ENCODE data around the gene CAMK1D. TPM values are rescaled to one million over a fixed set of nuclear protein-coding genes. Genes with fewer than 3 reads are reported as not detected.

Gene CAMK1D
- total and polyA plus RNA-seq, 10 of the 15 experiments (the other 5 are each of a cell fraction or from before 2014, with no cell fraction given) = 2.1 to 35.5 (median 14.7) TPM

GRCh38 chr10:12602521-12602920 is 253.2 kb downstream of the CAMK1D start:
- H3K27me3 ChIP-seq (replicated peaks in 1 of 2; ENCODE audit: control insufficient read depth in 2 of 2, insufficient read depth in 2 of 2, low read length in 1 of 2) = no peaks in the 10 kb centered on the region
- H3K79me2 ChIP-seq (ENCODE audit: control insufficient read depth, insufficient read depth, low read length) = peaks cover 4% of the 10 kb centered on the region
- in situ Hi-C loops (cut with MboI) (no loop called here), intact Hi-C loops (cut with micrococcal nuclease; ENCODE audit: unreplicated experiment) (no loop called here)
- 90% methylated on average over 7 of the region's 7 CpGs for WGBS (ENCODE audit: insufficient coverage, insufficient replicate concordance, low lambda C conversion rate, missing lambda C conversion rate)
- H4K20me1 ChIP-seq (ENCODE audit: control insufficient read depth, insufficient read depth) = no peaks in the 10 kb centered on the region
- TF ChIP-seq PBX3 (IDR thresholded peaks at IDR 0.05; ENCODE audit: insufficient replicate concordance, low read depth, low read length) = no peak
- TF ChIP-seq NFXL1 (IDR thresholded peaks at IDR 0.05; ENCODE audit: borderline replicate concordance) = no peak
- no peak for TF ChIP-seq ZNF592 (IDR thresholded peaks at IDR 0.05)
- TF ChIP-seq CHD2 (IDR thresholded peaks at IDR 0.05; ENCODE audit: borderline replicate concordance, low read depth, low read length) = no peak
- TF ChIP-seq MLLT1 (IDR thresholded peaks at IDR 0.05) = no peak
- no peak for TF ChIP-seq CBX5 (IDR thresholded peaks at IDR 0.05; ENCODE audit: low read depth)
- no peak for TF ChIP-seq HDAC6 (IDR thresholded peaks at IDR 0.05; ENCODE audit: unreplicated experiment)
- TF ChIP-seq ZNF207 (IDR thresholded peaks at IDR 0.05; ENCODE audit: borderline replicate concordance) = no peak
- no peak for TF ChIP-seq SRF (IDR thresholded peaks at IDR 0.05; ENCODE audit: low read depth in 2 of 2, low read length in 2 of 2)
- TF ChIP-seq, protein P1, sequence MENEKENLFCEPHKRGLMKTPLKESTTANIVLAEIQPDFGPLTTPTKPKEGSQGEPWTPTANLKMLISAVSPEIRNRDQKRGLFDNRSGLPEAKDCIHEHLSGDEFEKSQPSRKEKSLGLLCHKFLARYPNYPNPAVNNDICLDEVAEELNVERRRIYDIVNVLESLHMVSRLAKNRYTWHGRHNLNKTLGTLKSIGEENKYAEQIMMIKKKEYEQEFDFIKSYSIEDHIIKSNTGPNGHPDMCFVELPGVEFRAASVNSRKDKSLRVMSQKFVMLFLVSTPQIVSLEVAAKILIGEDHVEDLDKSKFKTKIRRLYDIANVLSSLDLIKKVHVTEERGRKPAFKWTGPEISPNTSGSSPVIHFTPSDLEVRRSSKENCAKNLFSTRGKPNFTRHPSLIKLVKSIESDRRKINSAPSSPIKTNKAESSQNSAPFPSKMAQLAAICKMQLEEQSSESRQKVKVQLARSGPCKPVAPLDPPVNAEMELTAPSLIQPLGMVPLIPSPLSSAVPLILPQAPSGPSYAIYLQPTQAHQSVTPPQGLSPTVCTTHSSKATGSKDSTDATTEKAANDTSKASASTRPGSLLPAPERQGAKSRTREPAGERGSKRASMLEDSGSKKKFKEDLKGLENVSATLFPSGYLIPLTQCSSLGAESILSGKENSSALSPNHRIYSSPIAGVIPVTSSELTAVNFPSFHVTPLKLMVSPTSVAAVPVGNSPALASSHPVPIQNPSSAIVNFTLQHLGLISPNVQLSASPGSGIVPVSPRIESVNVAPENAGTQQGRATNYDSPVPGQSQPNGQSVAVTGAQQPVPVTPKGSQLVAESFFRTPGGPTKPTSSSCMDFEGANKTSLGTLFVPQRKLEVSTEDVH (IDR thresholded peaks at IDR 0.05; ENCODE audit: low read depth, partially characterized antibody) = no peak
- no peak for TF ChIP-seq ZZZ3 (IDR thresholded peaks at IDR 0.05; ENCODE audit: control insufficient read depth, insufficient read length, low read depth)
- no peaks in the 10 kb centered on the region for H3K36me3 ChIP-seq (ENCODE audit: control insufficient read depth in 2 of 2, insufficient read depth in 2 of 2, low read length in 1 of 2)
- ATAC-seq = no peak
- CTCF ChIA-PET = interaction anchor here (0.6 kb wide), 1 partner anchor 722 kb away, joined by 3 read pairs; no protein-coding TSS in a partner anchor
- BruUV-seq (replicated peaks) = no TSS peak
- no peak overlapping the region for H3K9ac ChIP-seq (ENCODE audit: control insufficient read depth, insufficient read depth, low read length)
- no peaks in the 10 kb centered on the region for H3K9me3 ChIP-seq (replicated peaks; ENCODE audit: control insufficient read depth, insufficient read depth, low read length)
- H3K4me3 ChIP-seq = no peak overlapping the region
- H2AFZ ChIP-seq (ENCODE audit: control insufficient read depth, low read depth, low read length) = no peak overlapping the region
- SMC1A ChIA-PET (ENCODE audit: uncharacterized antibody, unreplicated experiment) = no interaction called here
- peaks cover 14% of the 10 kb centered on the region for H3K4me1 ChIP-seq (ENCODE audit: control insufficient read depth, insufficient read depth, low read length)
- H3K4me2 ChIP-seq (ENCODE audit: control insufficient read depth, insufficient read depth) = no peak overlapping the region
- RAD21 ChIA-PET (ENCODE audit: unreplicated experiment) = no interaction called here
- no peak for FAIRE-seq
- no peak for DNase-seq (ENCODE audit: low read depth, low spot score)
- POLR2A ChIA-PET = no interaction called here
- H3K27ac ChIP-seq (ENCODE audit: control insufficient read depth, insufficient read depth) = no peak overlapping the region

Measured in GM12878 (cell line).